GM10266 (cell line): ENCODE measurements around the gene ARSB.

ENCODE experiments used
- DNase-seq: peaks from one replicate; pipeline ENCODE4 v3.0.0; 2012; ENCODE audit errors: extremely low spot score
- TF ChIP-seq, protein P1 (sequence below): IDR thresholded peaks from 2 replicates; pipeline ENCODE4 v1.5.1; 2012; ENCODE audit warnings: mild to moderate bottlenecking, low read depth; ENCODE audit not compliant: control insufficient read depth, insufficient read depth; ENCODE audit errors: missing control alignments

Gene ARSB

DNA sequence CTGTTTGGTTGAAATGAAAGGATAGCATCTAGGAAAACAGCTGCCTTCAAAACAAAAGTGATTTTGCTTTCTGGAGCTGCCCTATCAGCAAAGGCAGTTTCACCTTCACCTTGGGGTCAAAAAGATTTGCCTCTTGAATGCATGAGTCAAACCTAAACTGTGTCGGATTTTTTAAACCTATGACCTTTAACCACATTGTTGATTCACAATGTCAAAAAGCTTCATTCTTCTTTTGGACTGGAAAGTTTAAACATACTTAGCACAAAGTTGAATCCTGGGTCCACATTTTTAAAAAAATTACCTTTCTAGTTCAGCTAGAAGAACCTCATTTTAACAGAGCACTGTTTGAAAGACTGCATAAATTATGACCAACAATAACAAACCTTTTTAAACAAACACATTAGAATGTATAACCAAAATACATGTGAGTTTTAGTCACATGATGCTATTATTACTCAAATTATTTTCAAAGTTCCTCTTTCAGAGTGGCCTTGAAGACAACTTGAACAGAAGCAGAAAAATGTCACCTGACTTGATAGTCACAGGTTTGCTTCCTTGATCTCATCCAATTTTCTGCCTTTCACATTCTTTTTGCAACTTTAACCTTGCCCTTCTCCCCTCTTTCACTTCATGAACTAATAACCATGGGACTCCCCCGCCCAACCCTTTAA, 226.8 kb downstream of the ARSB start:
- TF ChIP-seq, protein P1, sequence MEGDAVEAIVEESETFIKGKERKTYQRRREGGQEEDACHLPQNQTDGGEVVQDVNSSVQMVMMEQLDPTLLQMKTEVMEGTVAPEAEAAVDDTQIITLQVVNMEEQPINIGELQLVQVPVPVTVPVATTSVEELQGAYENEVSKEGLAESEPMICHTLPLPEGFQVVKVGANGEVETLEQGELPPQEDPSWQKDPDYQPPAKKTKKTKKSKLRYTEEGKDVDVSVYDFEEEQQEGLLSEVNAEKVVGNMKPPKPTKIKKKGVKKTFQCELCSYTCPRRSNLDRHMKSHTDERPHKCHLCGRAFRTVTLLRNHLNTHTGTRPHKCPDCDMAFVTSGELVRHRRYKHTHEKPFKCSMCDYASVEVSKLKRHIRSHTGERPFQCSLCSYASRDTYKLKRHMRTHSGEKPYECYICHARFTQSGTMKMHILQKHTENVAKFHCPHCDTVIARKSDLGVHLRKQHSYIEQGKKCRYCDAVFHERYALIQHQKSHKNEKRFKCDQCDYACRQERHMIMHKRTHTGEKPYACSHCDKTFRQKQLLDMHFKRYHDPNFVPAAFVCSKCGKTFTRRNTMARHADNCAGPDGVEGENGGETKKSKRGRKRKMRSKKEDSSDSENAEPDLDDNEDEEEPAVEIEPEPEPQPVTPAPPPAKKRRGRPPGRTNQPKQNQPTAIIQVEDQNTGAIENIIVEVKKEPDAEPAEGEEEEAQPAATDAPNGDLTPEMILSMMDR: no peak
- peak; percentile 70 for DNase-seq

DNA sequence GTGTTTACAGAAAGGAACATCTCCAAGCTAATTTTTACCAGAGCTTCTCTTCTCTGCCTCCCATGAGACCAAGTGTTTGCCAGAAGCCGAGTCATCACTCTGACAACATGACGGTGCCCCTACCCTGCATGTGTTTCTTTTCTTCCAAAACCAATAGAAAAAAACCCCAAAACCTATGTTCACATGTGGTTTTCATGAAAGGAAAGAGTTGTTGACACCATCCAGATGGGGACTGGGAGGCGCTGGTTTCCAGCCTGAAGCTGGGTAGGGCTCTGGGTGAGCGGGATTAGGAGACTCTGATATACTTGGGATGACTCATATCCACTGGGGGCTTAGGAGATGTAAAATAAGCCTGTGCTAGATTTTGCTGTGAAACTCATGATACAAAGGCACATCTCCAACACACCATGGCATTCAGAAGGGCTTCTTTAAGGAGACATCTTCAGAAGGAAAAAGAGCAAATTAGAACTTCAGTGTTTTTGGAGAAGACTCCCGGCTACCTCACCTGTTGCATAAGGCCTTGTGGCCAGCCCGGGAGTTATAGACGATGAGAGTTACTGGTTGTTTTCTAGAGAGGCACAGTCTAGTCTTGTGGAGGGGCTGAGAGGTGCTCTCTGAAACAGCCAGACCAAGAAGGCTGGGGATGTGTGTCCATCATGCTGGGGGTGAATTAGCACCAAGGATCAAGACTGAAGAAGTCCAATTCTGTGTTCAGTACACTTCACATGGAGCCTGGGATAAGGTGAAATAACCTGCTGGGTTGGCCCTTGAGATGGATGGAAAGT, 227.6 kb downstream of the ARSB start:
- TF ChIP-seq, protein P1: no peak
- DNase-seq: no peak

DNA sequence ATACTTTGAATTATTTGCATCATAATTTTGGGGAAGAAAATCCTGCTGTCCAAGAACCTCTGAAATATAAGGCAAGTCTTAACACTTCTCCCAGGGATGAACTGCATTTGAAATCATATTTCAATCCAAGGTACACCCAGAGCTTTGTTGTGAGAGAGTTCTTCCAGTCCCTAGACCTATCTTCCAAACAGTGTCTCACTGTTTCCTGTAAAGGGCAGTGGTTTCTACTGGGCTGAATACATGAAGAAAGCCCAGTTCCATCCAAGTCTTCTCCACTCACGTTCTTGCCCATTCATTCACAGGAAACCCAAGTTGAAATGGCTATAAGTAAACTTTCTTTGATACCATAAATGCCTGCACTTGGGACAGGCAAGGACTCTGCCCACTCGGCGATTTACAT, 228.3 kb downstream of the ARSB start:
- DNase-seq: no peak
- TF ChIP-seq, protein P1: no peak

DNA sequence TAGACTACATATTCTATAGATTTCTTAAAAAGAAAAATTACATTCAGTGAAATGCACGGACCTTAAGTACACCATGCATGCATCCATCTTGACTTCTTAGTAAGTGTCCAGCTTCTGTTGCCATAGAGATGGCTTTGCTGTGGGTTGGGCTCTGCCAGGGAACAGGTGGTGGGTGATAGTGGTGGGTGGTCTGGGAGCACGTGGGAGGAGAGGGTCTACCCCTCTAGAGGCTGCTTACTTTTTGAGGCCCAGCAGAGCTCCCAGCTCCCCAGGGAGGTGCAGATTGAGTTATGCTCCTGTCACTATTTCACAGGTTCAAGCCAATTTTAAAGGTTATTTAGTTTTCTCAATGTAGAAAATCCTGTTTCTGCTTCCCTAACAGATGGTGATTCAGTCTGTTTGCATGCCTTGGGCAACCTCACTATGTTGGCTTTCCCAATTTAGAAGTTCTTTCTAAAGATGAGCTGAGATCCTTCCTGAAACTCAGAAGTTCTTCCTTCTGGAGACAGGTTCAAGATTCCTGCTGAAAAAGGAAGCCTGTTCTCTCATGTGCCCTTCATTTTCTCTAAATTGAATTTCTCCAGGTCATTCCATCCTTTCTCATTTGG, 229.2 kb downstream of the ARSB start:
- DNase-seq: no peak
- TF ChIP-seq, protein P1: no peak

DNA sequence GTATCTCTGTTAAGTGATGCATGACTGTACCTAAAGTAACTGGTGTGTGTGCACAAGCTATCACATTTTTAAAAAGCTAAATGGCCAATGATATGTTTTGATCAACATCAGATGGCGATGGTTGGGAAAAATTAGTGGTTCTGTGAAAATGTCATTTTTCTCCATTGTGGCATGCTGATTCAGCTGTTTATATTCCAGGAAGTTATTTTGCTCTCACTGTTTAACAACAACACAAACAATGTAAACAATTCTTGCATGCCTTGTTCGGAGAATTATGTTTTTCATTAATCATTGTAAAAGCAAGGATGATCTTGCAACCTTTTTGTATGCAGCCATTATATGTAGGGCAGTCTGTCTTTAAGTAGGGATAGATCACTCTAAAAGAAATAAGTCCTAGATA, 230.5 kb downstream of the ARSB start:
- TF ChIP-seq, protein P1: no peak
- no peak for DNase-seq

DNA sequence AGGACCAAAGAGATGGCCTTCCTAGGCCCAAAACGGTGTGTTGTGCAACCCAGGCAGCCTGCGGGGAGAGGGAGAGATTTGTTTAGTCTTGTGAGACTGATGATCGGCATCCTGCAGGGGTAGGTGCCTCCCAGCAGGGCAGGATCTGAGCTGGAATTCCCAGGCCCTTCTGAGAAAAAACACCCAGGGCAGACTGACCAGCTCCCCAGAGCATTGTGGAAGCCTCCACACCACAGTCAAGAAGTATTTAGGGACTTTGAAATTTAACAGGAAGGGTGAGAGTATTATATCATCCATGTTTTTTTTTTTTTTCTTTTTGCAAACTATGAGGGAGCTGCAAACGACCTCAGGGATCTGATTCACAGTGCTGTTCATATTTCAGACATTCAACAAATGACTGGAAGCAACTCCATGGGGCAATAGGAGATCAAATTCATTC, 232.0 kb downstream of the ARSB start:
- no peak for DNase-seq
- TF ChIP-seq, protein P1: no peak
